Measurements from ENCODE around the gene CLIC2. TPM values are rescaled to one million over a fixed set of nuclear protein-coding genes. Genes with fewer than 3 reads are reported as not detected.

The CLIC2 gene
- total and polyA plus RNA-seq, 12 donors, result 4.8 to 22.0 (median 11.1) TPM

DNA sequence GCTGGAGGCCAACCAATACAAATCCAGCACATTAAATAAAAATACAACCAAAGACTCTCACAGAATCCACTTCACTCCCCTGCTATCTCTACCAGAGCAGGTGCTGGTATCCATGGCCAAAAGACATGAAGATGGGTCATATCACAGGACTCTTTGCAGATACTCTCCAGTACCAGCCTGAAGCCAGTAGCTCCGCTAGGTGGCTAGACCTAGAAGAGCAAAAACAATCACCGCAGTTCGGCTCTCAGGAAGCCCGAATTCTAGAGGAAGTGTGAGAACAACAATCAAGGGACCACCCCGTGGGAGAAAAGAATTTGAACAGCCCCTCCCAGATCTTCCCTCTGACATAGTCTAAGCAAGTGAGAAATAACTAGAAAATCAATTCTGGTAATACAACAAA, 20.2 kb downstream of the CLIC2 start:
- intact Hi-C loops (cut with DNase I), result no loop called here
- WGBS, 4 donors, result 61 to 77% (median 75%) methylated on average over 5 of the region's 5 CpGs
- TF ChIP-seq, protein P1, sequence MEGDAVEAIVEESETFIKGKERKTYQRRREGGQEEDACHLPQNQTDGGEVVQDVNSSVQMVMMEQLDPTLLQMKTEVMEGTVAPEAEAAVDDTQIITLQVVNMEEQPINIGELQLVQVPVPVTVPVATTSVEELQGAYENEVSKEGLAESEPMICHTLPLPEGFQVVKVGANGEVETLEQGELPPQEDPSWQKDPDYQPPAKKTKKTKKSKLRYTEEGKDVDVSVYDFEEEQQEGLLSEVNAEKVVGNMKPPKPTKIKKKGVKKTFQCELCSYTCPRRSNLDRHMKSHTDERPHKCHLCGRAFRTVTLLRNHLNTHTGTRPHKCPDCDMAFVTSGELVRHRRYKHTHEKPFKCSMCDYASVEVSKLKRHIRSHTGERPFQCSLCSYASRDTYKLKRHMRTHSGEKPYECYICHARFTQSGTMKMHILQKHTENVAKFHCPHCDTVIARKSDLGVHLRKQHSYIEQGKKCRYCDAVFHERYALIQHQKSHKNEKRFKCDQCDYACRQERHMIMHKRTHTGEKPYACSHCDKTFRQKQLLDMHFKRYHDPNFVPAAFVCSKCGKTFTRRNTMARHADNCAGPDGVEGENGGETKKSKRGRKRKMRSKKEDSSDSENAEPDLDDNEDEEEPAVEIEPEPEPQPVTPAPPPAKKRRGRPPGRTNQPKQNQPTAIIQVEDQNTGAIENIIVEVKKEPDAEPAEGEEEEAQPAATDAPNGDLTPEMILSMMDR (IDR thresholded peaks at IDR 0.05), result no peak
- no peak for TF ChIP-seq POLR2A (IDR thresholded peaks at IDR 0.05)

GRCh38 chrX:155313766-155314165, 20.6 kb downstream of the CLIC2 start:
- Histone ChIP-seq H3K27ac (no peak overlapping the region), H3K9me3 (replicated peaks in 1 of 3) (peaks cover 0 to 5% (median 0%) of the 10 kb centered on the region in 3 donors), H3K4me1 (replicated peaks in 1 of 2) (no peaks in the 10 kb centered on the region), H3K4me3 (no peak overlapping the region), H3K36me3 (replicated peaks in 1 of 2) (no peaks in the 10 kb centered on the region), H3K27me3 (no peaks in the 10 kb centered on the region)
- intact Hi-C loops (cut with DNase I), result no loop called here
- WGBS, 4 donors, result 53 to 97% (median 78%) methylated on average over 2 to 4 of the region's 4 CpGs
- DNase-seq, result no peak
- TF ChIP-seq, protein P1 (IDR thresholded peaks at IDR 0.05), result no peak
- no peak for TF ChIP-seq POLR2A (IDR thresholded peaks at IDR 0.05)

More for the DNA sequence above, 20.2 kb downstream of the CLIC2 start:
- no peaks in the 10 kb centered on the region for H3K4me1 ChIP-seq (replicated peaks in 1 of 2)
- H3K36me3 ChIP-seq (replicated peaks in 1 of 2), result no peaks in the 10 kb centered on the region
- H3K27ac ChIP-seq, result no peak overlapping the region
- no peaks in the 10 kb centered on the region for H3K27me3 ChIP-seq
- no peak for DNase-seq
- H3K4me3 ChIP-seq, result no peak overlapping the region
- peaks cover 0 to 5% (median 0%) of the 10 kb centered on the region in 3 donors for H3K9me3 ChIP-seq (replicated peaks in 1 of 3)

GRCh38 chrX:155293771-155294170, 40.6 kb downstream of the CLIC2 start:
- TF ChIP-seq, protein P1 (IDR thresholded peaks at IDR 0.05), result no peak
- no peaks in the 10 kb centered on the region for H3K9me3 ChIP-seq (replicated peaks in 1 of 3)
- no peak overlapping the region for H3K4me3 ChIP-seq
- DNase-seq, result no peak
- no peaks in the 10 kb centered on the region for H3K27me3 ChIP-seq
- intact Hi-C loops (cut with DNase I), result no loop called here
- H3K27ac ChIP-seq, result no peak overlapping the region
- no peaks in the 10 kb centered on the region for H3K4me1 ChIP-seq (replicated peaks in 1 of 2)
- H3K36me3 ChIP-seq (replicated peaks in 1 of 2), result no peaks in the 10 kb centered on the region

DNA sequence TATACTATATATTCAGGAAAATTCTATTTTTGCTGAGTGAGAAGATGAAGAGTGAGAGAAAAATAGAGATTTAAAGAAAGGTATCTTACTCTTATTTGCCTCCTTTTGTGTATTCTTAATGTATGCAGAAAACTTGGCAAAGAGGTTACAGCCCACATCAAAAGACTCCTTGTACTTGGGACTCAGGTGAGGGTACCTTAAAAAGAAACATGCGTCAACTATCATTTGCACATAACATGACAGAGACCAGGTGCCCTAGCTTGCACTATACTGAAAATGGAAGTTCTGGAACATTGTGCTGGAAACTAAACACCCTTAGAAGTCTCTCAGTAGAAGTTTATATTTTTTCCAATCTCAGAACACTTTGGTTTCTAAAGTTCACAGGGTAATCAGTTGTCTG, 54.5 kb downstream of the CLIC2 start:
- DNase-seq, result no peak
- Histone ChIP-seq H3K4me3 (no peak overlapping the region), H3K27me3 (no peaks in the 10 kb centered on the region), H3K36me3 (replicated peaks in 1 of 2) (no peaks in the 10 kb centered on the region), H3K9me3 (replicated peaks in 1 of 3) (no peaks in the 10 kb centered on the region), H3K4me1 (replicated peaks in 1 of 2) (no peaks in the 10 kb centered on the region), H3K27ac (no peak overlapping the region)
- 72 to 100% (median 87%) methylated on average over 1 of the region's 1 CpG for WGBS, 4 donors
- no peak for TF ChIP-seq POLR2A (IDR thresholded peaks at IDR 0.05)
- TF ChIP-seq, protein P1 (IDR thresholded peaks at IDR 0.05), result no peak
- intact Hi-C loops (cut with DNase I), result no loop called here
